ENCODE measurements around the gene NDUFV2. TPM values are rescaled to one million over a fixed set of nuclear protein-coding genes. Genes with fewer than 3 reads are reported as not detected.
A peak's percentile ranks its signal among the peaks of the same experiment; 100 is the strongest.

Gene NDUFV2
- total RNA-seq, 1 experiment from 2014 or later, result 220 TPM

DNA sequence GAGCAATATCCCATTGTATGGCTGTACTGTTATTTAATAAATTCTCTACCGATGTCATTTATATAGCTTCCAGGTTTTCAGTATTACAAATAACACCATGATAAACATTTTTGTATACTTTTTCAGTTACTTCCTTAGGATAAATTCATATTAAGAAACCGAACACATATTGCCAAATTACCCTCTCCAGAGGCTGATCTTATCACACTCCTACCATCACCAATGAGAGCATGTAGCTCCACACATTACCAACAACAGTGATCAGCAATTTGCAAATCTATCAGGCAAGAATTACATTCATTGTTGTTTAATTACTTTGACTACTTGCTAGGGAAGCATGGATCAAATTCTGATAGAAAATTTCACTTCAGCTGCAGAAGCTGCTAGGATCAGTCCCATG lies 5.8 kb upstream of the NDUFV2 start:
- no peak overlapping the region for H3K4me3 ChIP-seq (ENCODE audit: insufficient read depth, low read depth, low read length)
- no peaks in the 10 kb centered on the region for H3K36me3 ChIP-seq (replicated peaks; ENCODE audit: control insufficient read depth, insufficient read depth, low read length)
- H3K27me3 ChIP-seq (ENCODE audit: control insufficient read depth, insufficient read depth, low read length), result no peaks in the 10 kb centered on the region; the same call in 1 of the 2 replicates
- DNase-seq, result no peak

DNA sequence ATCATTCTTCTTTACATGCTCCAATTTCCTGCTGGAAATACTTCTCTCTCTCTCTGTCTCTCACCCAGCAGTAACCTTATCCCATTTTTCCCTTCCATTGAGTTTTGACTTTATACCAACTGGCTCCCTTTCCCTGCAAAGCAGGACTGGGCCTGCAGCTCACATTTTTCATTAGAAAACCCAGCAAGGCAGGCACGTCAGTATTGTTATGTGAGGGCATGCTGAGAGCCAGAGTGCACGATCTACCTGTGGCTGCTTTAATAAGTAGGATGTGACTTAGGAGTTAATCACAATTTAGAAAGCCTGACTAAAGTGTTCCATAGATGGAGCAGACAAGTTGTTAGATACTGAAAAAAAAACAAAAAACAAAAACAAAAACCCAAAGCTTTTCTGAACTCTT lies 5.2 kb upstream of the NDUFV2 start:
- peak; percentile 25 for DNase-seq
- no peaks in the 10 kb centered on the region for H3K36me3 ChIP-seq (replicated peaks; ENCODE audit: control insufficient read depth, insufficient read depth, low read length)
- H3K27me3 ChIP-seq (ENCODE audit: control insufficient read depth, insufficient read depth, low read length), result no peaks in the 10 kb centered on the region; the same call in 1 of the 2 replicates
- H3K4me3 ChIP-seq (ENCODE audit: insufficient read depth, low read depth, low read length), result no peak overlapping the region

DNA sequence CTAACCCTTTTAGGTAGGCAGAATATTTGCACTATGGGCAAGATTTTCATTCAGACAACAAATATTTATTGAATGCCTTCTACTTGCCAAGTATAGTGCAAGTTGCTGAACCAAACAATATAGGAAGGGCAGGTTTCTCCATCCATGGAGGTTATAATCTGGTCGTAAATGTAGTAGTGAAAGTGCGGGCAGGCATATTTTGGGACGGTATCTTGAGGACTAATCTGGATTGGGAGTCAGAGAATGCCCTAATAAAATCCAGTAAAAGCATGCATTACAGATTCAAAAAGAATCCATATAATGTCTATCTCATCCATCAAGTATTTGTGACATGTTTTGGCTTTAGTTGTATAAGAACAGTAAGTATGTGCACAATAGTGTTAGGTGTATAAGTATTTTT lies 1.7 kb upstream of the NDUFV2 start:
- Histone ChIP-seq H3K36me3 (replicated peaks; ENCODE audit: control insufficient read depth, insufficient read depth, low read length) (no peaks in the 10 kb centered on the region), H3K4me3 (ENCODE audit: insufficient read depth, low read depth, low read length) (no peak overlapping the region), H3K27me3 (ENCODE audit: control insufficient read depth, insufficient read depth, low read length) (no peaks in the 10 kb centered on the region; the same call in 1 of the 2 replicates)
- DNase-seq, result no peak

DNA sequence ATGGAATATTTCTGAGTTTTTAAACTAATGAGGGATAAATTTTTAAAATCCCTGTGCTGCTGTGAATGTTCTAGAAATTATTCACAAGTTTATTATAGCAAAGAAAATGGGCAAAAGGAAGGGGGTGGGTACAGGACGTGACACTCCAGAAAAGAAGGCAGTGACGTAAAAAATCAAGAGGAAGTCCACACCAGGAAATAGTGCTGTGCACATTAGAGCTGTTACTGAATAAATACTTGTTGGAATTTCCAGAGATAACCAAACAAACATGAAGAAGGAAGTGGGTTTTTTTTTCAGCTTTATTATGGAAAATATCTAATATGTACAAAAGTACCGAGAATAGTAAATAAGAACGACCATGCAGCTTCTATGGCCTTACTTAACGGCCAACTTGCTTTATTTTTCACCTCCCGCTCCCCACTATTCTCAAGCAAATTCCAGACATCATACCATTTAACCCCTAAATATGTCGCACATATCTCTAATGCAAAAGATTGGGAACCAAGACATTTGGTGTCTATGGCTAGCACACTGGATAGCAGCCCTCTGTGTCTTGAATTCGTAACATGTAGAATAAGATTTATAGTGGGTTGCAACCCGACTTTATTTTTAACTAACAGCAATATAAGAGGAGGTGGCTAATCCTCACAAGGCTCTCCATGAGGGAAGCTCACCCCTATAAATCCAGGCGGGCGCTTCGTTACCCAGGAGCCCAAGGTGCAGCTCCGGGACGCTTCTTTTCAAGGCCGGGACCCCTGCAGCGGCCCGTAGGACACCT lies 580 bp upstream of the NDUFV2 start:
- Histone ChIP-seq H3K36me3 (replicated peaks; ENCODE audit: control insufficient read depth, insufficient read depth, low read length) (no peaks in the 10 kb centered on the region), H3K4me3 (ENCODE audit: insufficient read depth, low read depth, low read length) (peak overlapping the region; percentile 52), H3K27me3 (ENCODE audit: control insufficient read depth, insufficient read depth, low read length) (no peaks in the 10 kb centered on the region; the same call in 1 of the 2 replicates)
- no peak for DNase-seq

DNA sequence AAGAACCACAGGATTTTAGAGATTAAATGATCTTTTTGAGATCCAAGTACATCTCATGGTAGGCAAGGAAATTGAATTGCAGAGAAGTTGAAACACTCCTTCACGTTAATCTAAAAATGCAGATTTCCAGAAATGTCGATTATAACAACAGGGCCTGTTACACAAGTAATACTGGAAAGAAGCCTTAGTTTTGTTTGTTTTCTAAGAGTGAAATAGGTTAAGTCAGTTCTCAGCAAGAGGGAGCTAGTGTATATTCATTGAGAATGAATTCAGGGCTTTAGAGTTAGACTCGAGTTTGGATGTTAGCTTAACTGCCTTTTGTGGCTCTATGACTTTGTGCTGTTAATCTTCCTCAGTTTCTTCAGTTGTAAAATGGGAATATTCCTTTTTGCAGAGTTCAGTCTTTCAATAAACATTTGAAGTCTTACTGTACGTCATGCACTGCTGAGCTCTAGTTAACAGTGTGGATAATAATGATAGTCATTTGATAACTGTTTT lies 926 bp downstream of the NDUFV2 start:
- peak overlapping the region; percentile 62 for H3K4me3 ChIP-seq (ENCODE audit: insufficient read depth, low read depth, low read length)
- no peaks in the 10 kb centered on the region for H3K36me3 ChIP-seq (replicated peaks; ENCODE audit: control insufficient read depth, insufficient read depth, low read length)

DNA sequence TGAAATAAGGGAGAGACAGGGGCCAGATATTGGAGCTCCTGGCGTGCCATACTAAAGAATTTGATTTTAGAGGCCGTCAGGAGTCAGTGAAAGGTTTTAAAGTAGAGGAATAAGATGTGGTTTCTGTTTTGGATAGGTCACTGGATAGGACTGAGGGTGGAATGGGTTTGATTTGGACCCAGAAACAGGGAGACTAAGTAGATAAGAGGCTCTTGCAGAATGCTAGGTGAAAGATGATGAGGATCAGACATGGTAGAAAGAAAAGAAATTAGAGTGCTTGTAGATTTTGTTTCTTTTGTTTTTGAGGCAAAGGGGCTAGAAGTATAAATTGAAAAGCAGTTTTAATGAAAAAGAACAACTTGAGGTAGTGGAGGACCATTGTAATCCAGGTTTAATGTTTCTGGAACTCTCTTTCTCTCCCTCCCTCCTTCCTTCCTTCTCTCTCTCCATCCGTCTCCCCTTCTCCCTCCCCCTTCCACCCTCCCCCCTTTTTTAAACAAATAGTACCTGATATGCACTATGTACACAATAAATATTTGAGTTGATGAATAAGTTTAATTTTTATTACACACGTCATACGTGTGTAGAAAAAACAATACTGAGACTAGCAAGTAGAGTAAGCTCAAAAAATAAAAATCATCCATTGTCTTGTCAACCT lies 1.9 kb downstream of the NDUFV2 start:
- Histone ChIP-seq H3K36me3 (replicated peaks; ENCODE audit: control insufficient read depth, insufficient read depth, low read length) (no peaks in the 10 kb centered on the region), H3K4me3 (ENCODE audit: insufficient read depth, low read depth, low read length) (peak overlapping the region; percentile 62; the same call in 1 of the 2 replicates), H3K27me3 (ENCODE audit: control insufficient read depth, insufficient read depth, low read length) (no peaks in the 10 kb centered on the region; the same call in 1 of the 2 replicates)
- DNase-seq, result no peak

More for the DNA sequence above, 926 bp downstream of the NDUFV2 start:
- H3K27me3 ChIP-seq (ENCODE audit: control insufficient read depth, insufficient read depth, low read length), result no peaks in the 10 kb centered on the region; the same call in 1 of the 2 replicates
- DNase-seq, result no peak

DNA sequence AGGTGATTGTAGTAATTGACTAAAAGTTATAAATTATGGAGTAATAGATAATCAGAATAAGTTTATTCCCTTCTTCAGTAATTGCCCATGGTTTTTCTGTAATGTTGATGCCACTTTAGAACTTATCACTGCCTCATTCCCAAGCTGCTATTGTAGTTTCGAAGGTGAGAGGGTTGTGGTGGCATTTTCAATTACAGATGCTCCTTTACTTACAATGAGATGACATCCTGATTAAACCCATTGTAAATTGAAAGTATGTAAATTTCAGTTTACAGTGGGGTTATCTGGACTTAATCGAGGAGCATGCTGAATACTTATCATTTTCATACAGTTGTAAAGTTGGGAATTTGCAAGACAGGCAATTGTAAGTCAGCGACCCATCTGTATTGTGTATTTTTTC lies 2.9 kb downstream of the NDUFV2 start:
- DNase-seq, result no peak
- no peaks in the 10 kb centered on the region for H3K36me3 ChIP-seq (replicated peaks; ENCODE audit: control insufficient read depth, insufficient read depth, low read length)
- H3K4me3 ChIP-seq (ENCODE audit: insufficient read depth, low read depth, low read length), result no peak overlapping the region
- no peaks in the 10 kb centered on the region; the same call in 1 of the 2 replicates for H3K27me3 ChIP-seq (ENCODE audit: control insufficient read depth, insufficient read depth, low read length)

DNA sequence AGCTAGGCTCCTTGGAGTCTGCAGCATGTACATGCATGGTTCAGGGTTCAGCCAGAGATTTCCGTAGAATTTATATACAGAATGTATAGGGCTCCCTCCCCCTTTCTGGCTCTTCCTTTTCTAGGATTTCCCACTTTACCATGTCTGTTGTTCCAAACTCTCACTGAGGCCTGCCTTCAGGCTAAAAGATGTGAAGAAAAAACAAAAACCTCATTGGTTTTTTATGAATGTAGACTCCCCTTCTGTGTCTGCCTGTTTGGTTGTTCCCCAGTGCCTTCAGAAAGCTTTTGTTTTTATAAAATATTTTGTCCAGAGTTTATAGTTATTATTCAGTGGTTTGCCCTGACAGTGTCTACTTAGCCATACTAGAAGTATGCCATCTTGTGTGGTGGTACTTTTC lies 3.6 kb downstream of the NDUFV2 start:
- H3K27me3 ChIP-seq (ENCODE audit: control insufficient read depth, insufficient read depth, low read length), result no peaks in the 10 kb centered on the region
- no peak overlapping the region for H3K4me3 ChIP-seq (ENCODE audit: insufficient read depth, low read depth, low read length)
- no peaks in the 10 kb centered on the region for H3K36me3 ChIP-seq (replicated peaks; ENCODE audit: control insufficient read depth, insufficient read depth, low read length)
- DNase-seq, result no peak

DNA sequence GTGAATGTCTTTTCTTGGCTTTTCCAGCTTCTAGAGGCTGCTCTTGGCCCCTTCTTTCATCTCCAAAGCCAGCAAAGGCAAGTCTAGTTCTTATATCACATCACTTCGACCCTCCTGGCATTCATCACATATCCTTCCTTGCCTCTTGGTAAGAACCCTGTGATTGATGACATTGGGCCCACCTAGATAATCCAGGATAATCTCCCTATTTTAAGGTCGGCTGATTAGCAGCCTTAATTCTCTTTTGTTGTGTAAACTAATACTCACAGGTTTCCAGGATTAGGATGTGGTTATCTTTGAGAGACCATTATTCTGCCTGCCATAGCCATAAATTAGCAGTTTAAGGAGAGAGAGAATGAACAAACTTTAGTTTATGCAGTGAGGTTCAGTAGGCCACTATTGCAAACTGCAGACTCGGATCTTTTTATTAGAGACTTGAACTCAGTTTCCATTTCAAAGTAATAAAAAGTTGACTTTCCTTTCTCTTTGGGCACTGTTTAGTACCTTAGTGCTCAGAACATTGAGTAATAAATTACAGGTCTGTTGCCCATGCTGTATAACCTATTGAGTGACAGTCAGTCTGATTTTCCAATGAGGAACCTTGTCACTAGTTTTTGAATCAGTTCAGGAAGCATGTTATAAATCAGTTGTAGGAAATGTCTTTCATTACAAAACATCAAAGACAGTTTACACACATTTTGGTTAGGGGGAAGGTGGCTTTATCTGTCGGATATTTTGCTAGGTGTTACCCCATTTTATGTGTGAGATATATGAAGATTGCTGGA lies 4.5 kb downstream of the NDUFV2 start:
- DNase-seq, result no peak
- Histone ChIP-seq H3K4me3 (ENCODE audit: insufficient read depth, low read depth, low read length) (no peak overlapping the region), H3K27me3 (ENCODE audit: control insufficient read depth, insufficient read depth, low read length) (no peaks in the 10 kb centered on the region), H3K36me3 (replicated peaks; ENCODE audit: control insufficient read depth, insufficient read depth, low read length) (no peaks in the 10 kb centered on the region)

DNA sequence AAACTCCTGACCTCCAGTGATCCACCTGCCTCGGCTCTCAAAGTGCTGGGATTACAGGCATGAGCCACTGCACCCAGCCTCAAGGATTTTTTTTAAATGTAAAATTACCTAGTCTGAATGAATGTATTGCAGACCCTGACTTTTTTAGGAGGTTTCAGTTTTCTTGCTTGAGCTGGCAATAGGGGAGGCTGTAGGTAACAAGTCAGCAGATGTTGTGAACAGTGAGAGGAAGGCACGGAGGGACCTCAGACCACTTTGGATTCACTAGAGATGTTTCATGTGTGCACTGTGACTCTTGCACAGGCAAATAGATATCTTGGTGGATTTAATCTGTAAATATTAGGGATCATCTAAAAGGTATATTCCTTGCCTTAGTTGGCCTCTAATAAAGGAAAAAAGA lies 6.4 kb downstream of the NDUFV2 start:
- Histone ChIP-seq H3K27me3 (ENCODE audit: control insufficient read depth, insufficient read depth, low read length) (no peaks in the 10 kb centered on the region), H3K36me3 (replicated peaks; ENCODE audit: control insufficient read depth, insufficient read depth, low read length) (no peaks in the 10 kb centered on the region), H3K4me3 (ENCODE audit: insufficient read depth, low read depth, low read length) (no peak overlapping the region)
- no peak for DNase-seq

DNA sequence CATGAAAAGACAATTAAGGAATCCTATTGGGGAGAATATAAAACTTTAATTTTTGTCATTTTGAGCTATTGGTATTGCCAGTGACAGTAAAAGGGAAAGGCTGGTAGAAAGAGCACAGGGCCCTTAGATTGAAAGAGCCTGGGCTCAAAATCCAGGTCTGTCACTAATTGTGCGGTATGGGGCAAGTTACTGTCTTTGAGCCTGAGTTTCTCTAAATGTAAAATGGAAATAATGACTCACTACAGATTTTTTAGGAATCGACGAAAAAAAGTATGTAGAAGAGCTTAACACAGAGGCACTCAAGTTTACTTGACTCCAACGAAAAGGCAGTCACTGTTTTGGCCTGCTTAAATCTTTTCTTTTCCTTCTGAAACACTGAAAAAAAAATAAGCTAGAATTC lies 7.0 kb downstream of the NDUFV2 start:
- DNase-seq, result no peak
- H3K27me3 ChIP-seq (ENCODE audit: control insufficient read depth, insufficient read depth, low read length), result no peaks in the 10 kb centered on the region

DNA sequence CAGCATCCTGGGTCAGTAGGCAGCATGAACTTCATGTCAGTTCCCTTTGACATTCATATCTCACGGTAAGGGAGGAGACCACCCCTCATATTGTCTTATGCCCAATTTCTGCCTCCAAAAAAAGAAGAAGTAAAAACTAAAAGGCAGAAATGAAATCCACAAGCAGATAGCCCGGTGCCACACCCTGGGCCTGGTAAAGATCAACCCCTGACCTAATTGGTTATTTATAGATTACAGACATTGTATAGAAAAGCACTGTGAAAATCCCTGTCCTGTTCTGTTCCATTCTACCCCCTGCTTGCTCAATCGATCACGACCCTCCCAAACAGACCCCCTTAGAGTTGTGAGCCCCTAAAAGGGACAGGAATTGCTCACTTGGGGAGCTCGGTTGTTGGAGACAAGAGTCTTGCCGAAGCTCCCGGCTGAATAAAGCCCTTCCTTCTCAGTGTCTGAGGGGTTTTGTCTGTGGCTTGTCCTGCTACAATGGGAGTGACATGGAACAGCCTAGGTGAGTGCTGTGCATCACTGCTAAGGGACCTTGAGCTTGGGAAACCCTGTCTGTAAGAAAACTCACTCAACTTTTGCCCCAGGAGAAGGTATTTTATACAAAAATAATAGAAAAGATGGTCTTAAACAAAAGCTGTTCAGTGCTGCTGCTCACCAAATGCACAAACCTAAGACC lies 11.1 kb downstream of the NDUFV2 start:
- no peak for DNase-seq
- H3K36me3 ChIP-seq (replicated peaks; ENCODE audit: control insufficient read depth, insufficient read depth, low read length), result no peaks in the 10 kb centered on the region
- no peaks in the 10 kb centered on the region for H3K27me3 ChIP-seq (ENCODE audit: control insufficient read depth, insufficient read depth, low read length)
- no peak overlapping the region for H3K4me3 ChIP-seq (ENCODE audit: insufficient read depth, low read depth, low read length)

More for the DNA sequence above, 7.0 kb downstream of the NDUFV2 start:
- Histone ChIP-seq H3K36me3 (replicated peaks; ENCODE audit: control insufficient read depth, insufficient read depth, low read length) (no peaks in the 10 kb centered on the region), H3K4me3 (ENCODE audit: insufficient read depth, low read depth, low read length) (no peak overlapping the region)

DNA sequence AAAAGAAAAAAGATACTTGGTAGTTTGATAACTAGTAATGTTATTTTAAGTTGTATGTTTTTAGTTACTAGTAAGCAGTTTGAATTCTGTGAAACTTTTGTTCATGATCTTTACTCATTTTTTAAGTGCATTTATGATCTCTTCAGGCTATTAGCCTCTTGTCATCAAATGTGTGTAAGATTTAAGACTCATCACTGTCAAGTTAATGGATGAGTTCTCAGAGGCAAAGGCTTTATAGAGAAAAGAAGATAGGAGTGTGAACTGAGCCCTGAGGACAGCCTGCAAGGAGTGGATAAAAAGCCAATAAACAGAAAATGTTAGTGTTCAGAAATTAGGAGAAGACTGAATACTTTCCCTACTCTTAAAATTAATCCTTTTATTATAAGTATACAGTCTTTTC lies 13.5 kb downstream of the NDUFV2 start:
- no peak overlapping the region for H3K4me3 ChIP-seq (ENCODE audit: insufficient read depth, low read depth, low read length)
- no peak for DNase-seq
- peaks cover 3% of the 10 kb centered on the region for H3K36me3 ChIP-seq (replicated peaks; ENCODE audit: control insufficient read depth, insufficient read depth, low read length)
- no peaks in the 10 kb centered on the region for H3K27me3 ChIP-seq (ENCODE audit: control insufficient read depth, insufficient read depth, low read length)
